Activated T-helper 1 cell treated with anti-CD3 and anti-CD28 coated beads, Interleukin-2, amount 50 U/mL, for 16 hours (primary cell): Measurements from ENCODE around the gene SDR42E1.
"Not testable (repeated sequence)": the region's sequence is repeated elsewhere in the genome, so short reads cannot be mapped to it uniquely, and the experiment has no call there.

Experiments
- DNase-seq, 2 donors: peaks; one replicate each; pipeline ENCODE4 v3.0.0-alpha.2; 2020; ENCODE audit warnings: low read depth in 1 of 2, low spot score in 1 of 2

SDR42E1 gene

DNA sequence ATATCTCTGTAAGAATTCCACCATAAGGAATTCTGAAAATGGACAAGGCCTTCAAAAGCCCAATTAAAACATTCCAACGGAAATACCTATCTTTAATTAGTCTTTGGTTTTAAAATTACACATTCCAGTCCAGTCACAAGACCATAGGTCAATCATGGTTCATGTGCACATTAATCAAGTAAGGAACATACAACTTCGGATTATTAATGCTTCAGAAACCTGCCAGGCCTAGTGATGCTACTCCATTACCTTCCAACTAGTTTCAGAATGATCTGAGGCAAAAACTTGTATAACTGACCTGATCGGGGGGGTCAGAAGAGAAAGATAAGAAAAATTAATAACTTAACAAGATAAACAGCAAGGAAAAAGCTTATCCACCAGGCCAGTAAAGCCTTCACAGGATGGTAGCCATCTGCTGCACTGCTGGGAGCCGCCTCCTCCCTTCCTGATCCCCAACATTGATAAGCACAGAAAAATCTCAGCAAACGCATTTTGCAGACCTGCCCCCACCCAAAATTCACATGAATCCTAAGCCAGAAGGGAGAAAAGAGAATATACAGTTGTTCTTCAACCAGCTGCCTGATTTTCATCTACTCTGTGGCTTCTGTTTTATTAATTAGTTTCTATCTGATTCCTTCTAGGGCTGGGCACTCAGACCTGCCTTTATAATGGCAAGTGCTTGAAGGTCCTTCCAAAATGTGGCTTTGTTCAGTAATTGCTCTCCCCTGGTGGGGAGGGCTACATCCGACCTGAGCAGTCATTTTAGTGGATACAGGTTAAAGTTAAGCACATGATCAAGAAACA lies 6.0 kb downstream of the SDR42E1 start:
- no peak for DNase-seq

- no peak for DNase-seq
These were observed 6.7 kb downstream of the SDR42E1 start for GRCh38 chr16:82004601-82005000.

DNA sequence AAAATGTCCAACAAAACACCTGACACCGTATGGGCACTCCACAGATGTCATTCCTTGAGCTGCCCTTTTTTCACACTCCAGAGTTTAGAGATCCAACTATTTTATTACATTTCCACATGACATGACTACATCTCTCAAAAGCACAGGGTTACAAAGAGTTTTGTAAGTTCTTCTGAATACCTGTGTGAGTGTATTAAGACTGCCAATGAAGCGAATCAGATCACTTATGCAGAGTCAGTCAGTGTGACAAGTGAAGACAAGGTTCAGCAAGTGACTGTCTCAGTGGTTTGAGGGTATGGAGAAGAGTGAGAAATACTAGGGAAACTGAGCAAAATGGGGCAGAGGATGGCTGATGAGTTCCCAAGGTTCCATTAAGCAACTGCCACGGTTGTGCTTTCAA lies 8.4 kb downstream of the SDR42E1 start:
- no peak for DNase-seq

DNA sequence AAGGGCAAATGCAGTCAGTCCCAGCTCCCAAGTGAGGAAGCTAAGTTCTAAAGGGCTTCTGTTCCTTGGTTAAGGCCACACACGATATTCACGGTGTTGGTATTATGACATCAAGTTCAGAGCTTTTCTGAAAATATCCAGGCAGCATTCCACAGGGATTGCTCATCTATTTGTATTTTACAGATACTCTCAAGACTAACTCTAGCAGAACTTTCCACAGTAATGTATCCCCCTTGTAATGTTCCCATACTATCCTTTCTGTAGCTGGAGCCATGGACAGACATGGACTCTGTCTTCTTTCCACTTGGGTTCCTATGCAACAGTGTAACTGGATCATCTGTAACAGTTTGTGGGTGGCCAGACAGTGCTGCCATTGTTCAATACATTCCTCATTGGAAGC lies 13.5 kb downstream of the SDR42E1 start:
- DNase-seq, result no peak

GRCh38 chr16:81996664-81997509 lies 14.4 kb downstream of the SDR42E1 start:
- no peak for DNase-seq

GRCh38 chr16:81995651-81996050 lies 15.6 kb downstream of the SDR42E1 start:
- DNase-seq, result no peak

DNA sequence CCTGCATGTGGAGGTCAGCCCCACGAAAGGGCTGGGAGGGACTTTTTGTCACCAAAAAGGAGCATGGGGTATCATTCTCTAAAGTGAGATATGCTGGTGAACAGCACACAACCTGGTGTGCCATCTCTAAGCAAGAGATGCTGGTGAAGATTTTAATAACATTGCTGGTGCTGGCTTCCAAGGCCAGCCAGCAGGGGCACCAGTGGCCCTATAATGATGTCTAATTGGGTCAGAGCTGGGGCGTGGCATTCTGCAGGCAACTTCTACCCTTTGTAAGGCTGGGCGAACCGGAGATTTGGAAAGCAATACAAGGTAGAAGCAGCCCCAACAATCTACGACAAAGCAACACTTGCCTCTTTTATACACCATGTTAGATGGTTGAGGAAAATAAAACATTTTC lies 16.8 kb downstream of the SDR42E1 start:
- DNase-seq, result no peak

DNA sequence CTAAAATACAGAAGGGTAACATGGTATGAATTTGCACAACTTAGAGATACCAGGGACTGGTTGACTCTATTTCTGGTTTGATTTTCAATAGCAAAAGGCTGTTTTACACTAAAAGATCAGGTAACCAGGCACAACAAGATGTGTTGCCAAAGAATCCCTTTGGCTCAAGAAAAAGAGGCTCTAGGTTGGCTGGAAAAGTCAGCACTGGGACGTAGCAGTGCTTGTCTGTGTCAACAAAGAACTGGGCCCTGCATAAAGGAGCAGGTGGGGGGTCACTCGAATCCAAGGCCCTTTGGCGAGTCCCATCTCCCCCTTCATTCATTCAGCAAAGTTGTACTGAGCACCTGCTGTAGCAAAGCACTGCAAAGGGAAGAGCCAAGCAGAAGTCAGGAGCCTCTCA lies 18.4 kb downstream of the SDR42E1 start:
- DNase-seq, result no peak

DNA sequence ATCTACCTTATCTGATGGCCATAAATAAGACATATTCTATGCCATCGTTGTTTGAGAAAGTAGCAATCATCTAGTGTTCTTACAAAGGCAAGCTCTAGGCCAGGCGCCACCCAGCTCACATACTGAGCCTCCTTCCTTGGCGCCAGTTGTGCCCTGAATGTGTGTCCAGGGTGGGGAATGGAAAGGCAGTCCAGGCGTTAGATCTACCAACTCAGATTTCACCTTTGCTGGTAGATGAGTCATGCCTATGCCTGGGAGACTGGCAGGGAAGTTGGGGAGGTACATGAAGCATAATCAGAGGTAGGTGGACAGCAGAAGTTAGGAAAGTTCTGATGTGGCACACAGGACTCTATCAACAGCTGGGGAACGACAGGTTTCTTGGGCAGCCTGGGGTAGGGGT lies 23.6 kb downstream of the SDR42E1 start:
- no peak for DNase-seq

GRCh38 chr16:81987121-81987520 lies 24.1 kb downstream of the SDR42E1 start:
- no peak for DNase-seq

GRCh38 chr16:81977335-81977942 lies 33.8 kb downstream of the SDR42E1 start:
- not testable (repeated sequence) for DNase-seq

DNA sequence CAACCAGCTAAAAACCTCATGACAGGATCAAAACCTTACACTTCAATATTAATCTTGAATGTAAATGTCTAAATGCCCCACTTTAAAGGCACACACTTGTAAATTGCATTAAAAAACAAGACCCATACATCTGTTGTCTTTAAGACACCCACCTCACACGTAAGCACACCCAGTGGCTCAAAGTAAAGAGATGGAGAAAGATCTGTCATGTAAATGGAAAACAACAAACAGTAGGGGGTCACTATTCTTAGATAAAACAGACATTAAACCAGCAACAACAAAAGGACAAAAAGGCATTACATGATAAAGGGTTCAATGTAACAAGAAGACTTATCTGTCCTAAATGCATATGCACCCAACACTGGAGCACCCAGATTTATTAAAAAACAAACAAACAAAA lies 35.6 kb downstream of the SDR42E1 start:
- no peak for DNase-seq

- DNase-seq, result no peak
These were observed 37.5 kb downstream of the SDR42E1 start for GRCh38 chr16:81973737-81974136.

GRCh38 chr16:81971853-81972252 lies 39.4 kb downstream of the SDR42E1 start:
- DNase-seq, result no peak

DNA sequence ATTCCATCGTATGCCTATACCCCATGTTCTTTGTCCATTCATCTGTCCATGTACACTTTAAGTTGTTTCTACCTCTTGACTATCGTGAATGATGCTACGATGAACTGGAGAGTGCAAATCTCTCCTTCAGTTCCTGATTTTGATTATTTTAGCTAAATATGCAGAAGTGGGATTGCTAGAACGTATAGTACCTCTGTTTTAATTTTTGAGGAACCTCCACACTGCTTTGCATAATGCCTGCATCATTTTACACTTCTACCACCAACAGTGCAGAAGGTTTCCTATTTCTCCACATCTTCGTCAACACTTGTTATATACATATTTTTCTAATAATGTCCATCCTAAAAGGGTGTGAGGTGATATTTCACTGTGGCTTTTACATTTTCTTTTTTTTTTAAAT lies 43.9 kb downstream of the SDR42E1 start:
- DNase-seq, result no peak

- no peak for DNase-seq
These were observed 46.5 kb downstream of the SDR42E1 start for GRCh38 chr16:81964808-81965207.

- no peak for DNase-seq
These were observed 54.9 kb downstream of the SDR42E1 start for GRCh38 chr16:81956213-81956948.

DNA sequence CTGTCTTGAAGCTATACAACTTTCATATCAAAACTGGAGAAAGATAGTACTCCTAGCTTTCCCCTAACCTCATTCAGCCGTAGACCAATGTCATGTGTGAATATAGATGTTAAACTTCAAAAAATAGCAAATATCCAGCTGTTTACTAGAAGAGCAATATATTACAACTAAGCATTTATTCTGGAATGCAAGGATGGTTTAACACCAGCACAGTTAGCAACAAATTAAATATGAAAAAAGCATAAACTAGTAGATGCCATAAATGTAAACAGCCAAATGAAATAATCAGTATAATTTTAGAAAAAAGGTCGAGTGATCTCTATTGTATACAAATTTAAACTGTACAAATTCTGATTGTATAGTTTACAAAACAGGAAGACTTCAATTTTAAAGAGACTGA lies 59.7 kb downstream of the SDR42E1 start:
- no peak for DNase-seq

DNA sequence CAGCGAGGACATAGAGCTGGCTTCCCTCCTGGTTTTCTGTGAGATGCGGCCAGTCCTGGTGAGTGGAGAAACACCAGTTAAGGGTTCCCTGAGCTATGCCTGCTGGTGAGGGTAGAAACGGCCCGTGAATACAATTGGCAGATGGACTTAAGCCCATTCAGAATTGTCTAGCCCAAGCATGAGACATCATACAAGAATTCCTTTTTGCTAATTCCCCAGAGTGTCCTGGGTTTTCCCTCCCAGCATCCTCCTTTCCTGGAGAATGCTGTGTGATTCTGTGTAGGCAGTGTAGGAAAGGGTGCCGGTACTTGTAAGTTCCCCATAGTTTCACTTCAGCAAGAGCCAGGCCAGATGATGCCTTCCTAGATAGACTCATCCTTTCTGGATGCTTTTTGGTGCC lies 65.1 kb downstream of the SDR42E1 start:
- DNase-seq, result no peak

DNA sequence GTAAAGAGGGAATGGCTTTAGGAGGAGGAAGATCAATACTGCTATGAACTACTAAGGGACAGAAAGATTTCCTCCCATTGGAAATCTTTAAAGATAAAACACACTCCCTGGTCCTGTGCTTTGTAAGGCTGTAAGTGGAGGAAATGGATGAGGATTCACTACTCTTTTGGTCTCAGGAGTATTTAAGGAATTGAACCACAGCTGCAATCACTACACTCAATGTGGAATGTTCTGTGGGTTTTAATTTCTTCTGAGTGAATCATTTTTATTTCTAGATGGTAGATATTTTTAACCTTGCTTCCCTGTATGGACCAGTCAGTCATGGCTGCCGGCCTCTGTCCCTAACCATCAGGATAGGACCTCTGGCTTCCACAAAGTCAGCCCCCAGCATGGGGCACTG lies 65.6 kb downstream of the SDR42E1 start:
- no peak for DNase-seq

DNA sequence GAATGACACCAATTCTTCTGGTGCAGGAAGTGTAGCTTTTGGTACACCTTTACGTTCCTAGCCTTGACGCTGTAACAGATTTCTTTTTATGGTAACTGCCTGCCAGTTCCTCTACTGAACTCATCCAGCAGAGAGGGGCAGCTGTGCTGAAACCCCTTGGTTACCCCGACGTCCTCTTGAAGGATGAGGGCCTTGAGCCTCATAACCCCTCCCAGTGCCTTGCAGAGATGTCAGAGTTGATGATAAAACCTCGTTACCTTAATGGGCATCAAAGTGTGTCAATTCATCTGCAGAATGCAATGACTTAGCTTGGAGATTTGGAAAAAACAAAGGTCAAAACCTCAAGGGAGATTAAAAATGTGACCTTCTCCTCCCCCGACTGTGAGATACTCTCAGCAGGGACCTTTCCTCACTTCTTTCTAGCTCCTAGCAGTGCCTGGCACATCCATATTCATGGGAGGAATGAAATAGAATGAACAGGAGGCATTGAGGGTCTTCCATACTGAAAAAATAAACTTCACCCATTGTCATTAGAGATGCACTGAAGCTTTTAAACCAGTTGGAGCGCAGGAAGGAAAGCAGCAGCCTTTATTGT lies 69.2 kb downstream of the SDR42E1 start:
- DNase-seq, result no peak
